ENCODE data around the gene KCNQ1OT1.

DNA sequence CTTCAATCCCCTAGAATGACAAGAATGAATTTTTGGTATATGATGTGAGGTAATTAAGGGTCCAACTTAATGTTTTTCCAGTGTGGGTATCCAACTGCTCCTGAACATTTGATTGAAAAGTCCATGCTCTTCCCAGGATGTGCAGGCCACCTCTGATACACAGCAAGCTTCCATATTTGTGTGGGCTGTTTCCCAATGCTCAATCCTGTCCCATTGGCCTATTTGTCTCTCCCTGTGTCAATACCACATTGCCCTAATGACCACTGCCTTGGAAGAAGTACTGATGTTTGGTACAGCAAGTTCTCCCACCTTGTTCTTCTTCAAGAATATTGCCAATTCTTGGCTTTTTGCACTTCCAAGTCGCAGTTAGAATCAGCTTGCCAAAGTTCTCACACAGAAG lies 42.9 kb downstream of the KCNQ1OT1 start:
- TF ChIP-seq, protein P1, sequence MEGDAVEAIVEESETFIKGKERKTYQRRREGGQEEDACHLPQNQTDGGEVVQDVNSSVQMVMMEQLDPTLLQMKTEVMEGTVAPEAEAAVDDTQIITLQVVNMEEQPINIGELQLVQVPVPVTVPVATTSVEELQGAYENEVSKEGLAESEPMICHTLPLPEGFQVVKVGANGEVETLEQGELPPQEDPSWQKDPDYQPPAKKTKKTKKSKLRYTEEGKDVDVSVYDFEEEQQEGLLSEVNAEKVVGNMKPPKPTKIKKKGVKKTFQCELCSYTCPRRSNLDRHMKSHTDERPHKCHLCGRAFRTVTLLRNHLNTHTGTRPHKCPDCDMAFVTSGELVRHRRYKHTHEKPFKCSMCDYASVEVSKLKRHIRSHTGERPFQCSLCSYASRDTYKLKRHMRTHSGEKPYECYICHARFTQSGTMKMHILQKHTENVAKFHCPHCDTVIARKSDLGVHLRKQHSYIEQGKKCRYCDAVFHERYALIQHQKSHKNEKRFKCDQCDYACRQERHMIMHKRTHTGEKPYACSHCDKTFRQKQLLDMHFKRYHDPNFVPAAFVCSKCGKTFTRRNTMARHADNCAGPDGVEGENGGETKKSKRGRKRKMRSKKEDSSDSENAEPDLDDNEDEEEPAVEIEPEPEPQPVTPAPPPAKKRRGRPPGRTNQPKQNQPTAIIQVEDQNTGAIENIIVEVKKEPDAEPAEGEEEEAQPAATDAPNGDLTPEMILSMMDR (IDR thresholded peaks at IDR 0.05 in 4 of 5, conservative IDR thresholded peaks at IDR 0.05 in 1 of 5) = no peak
- no peak for TF ChIP-seq POLR2A (IDR thresholded peaks at IDR 0.05)

Data from gastrocnemius medialis (tissue), 4 donors.